Ishikawa (cell line): Measurements from ENCODE around the gene PTPRM.

Source experiments
- CEBPB ChIP-seq: IDR thresholded peaks from 2 replicates; pipeline ENCODE4 v1.6.1; 2012
- EGR1 ChIP-seq: IDR thresholded peaks from 2 replicates; pipeline ENCODE4 v1.6.1; 2012
- EP300 ChIP-seq: IDR thresholded peaks from 2 replicates; pipeline ENCODE4 v1.6.1; 2012; ENCODE audit warnings: borderline replicate concordance
- TAF1 ChIP-seq: IDR thresholded peaks from 2 replicates; pipeline ENCODE4 v1.6.1; 2012; ENCODE audit warnings: low read depth, mild to moderate bottlenecking
- TEAD4 ChIP-seq: IDR thresholded peaks from 2 replicates; pipeline ENCODE4 v1.6.1; 2012
- YY1 ChIP-seq: IDR thresholded peaks from 2 replicates; pipeline ENCODE4 v1.6.1; 2012; ENCODE audit warnings: low read depth
- TF ChIP-seq, protein P1 (sequence below): IDR thresholded peaks from 2 replicates; pipeline ENCODE4 v1.6.1; 2012

DNA sequence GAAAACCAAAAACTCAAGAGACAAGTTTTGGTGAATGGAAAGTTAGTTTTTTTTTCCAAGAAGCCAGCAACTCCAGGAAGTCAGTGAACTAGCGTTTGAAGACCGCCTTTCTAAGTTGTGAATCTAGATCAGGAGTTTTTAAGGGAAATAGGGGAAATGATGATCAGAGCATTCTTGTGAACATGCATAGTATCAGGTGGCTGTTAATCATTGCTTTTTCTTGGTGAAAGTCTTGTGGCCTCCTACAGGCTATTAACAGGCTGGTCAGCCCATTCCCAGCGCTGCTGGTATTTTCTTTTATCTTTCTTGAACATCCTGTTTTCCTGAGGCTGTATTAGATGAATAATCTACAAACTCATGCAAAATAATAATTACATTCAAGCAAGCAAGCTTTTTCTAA, 155.8 kb downstream of the PTPRM start:
- TF ChIP-seq YY1: no peak
- TF ChIP-seq, protein P1, sequence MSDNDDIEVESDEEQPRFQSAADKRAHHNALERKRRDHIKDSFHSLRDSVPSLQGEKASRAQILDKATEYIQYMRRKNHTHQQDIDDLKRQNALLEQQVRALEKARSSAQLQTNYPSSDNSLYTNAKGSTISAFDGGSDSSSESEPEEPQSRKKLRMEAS: no peak
- TF ChIP-seq TAF1: no peak
- TF ChIP-seq CEBPB: no peak
- no peak for TF ChIP-seq EP300
- TF ChIP-seq TEAD4: no peak
- TF ChIP-seq EGR1: no peak
